HG03378 (cell line): ENCODE data around the gene SLIT1.
"Not testable (repeated sequence)": the region's sequence is repeated elsewhere in the genome, so short reads cannot be mapped to it uniquely, and the experiment has no call there.

Source experiments
- ATAC-seq: cut with Tn5 transposase; IDR thresholded peaks from one replicate; pipeline ENCODE4 v1.9.1; 2021; ENCODE audit warnings: mild to moderate bottlenecking, moderate library complexity; ENCODE audit not compliant: unreplicated experiment

SLIT1 gene

DNA sequence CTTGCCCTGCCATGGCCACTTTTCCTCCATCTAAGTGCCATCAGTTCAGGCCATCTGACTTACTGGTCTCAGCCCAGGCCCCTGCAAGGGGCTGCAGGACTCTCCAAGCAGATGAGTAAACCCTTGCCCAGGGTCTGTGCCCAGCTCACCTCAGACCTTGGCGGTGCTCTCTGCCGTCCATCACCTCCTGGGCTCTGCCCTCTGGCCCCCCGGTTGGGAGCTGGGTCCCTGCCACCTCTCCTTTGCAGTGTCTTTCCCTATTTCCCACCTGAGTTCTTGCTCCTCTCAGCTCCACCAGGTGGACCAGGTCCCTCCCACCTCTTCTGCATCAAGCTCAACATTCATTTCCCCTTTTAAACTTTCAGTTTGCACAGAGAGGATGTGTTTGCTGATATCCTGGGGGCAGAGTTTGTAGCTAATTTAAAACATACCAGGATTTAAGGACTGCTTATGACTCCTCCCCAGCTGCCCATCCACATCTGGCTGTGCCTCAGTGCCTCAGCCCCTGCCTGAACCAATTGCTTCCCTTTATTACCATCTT is 135.5 kb downstream of the SLIT1 start:
- ATAC-seq = no peak

DNA sequence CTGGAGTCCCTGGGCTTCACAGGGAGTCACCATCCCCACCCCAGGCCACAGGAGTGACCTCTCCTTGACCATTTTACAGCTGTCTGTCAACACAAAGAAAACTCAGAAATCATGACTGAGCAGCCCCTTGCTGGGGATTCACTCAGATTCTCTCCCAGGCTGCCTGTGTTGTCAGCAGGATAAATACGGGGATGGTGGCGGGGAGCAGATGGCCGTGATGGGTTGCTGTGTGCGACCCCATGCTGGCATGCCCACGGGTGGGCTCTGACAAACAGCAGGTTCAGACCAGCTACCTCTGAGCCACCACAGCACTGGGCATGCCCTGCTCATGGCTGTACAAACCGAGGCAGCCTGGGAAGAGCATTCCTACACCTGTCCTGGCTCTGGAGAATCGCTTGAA is 136.1 kb downstream of the SLIT1 start:
- no peak for ATAC-seq

DNA sequence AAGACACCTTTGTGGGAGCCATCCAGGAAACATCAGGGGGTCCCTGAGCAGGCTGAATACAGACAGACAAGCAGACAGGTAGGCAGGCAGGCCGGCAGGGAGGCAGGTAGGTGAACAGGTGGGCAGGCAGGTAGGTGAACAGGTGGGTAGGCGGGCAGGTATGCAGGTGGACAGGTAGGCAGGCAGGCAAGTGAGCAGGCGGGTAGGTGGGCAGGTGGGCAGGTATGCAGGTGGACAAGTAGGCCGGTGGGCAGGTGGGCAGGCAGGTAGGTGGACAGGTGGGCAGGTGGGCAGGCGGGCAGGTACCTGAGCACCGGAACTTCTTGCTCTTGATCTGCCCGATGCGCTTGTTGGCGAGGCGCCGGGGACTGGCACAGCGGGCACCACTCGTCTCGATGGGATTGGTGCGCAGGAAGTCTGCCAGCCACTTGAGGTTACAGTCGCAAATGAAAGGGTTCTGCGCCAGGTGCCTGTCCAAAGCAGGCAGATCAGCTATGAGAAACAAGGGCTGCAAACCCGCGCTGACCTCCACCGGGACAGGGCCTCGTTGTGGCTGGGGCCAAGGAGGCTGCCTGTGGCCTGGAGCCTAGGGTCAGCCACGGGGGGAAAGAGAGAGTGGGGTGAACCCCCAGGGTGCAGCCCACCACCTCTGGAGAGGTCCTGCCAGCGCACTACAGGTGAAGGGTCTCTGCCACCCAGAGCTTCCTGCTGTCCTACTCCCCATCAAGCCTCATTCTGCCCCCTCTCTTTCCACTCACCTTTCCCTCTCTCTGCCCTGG is 136.9 kb downstream of the SLIT1 start:
- ATAC-seq = no peak

DNA sequence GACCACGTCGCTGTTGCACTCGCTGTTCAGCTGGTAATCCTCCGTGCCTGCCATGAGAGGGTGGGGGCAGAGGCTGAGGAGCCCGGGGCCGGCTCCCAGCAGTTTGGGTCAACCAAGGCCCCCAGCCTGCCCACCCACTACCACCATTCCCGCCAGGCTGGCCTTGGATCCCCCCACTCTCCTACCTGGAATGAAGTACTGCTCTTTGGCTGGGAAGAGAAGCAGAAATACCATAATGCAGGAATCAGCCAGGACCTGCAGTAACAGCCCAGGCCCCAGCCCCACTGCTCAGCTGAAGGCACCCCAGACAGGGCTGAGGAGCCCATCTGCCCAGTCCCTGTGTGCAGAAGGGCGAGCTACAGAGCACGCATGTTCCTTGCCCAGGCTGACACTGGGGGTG is 138.0 kb downstream of the SLIT1 start:
- ATAC-seq = no peak

DNA sequence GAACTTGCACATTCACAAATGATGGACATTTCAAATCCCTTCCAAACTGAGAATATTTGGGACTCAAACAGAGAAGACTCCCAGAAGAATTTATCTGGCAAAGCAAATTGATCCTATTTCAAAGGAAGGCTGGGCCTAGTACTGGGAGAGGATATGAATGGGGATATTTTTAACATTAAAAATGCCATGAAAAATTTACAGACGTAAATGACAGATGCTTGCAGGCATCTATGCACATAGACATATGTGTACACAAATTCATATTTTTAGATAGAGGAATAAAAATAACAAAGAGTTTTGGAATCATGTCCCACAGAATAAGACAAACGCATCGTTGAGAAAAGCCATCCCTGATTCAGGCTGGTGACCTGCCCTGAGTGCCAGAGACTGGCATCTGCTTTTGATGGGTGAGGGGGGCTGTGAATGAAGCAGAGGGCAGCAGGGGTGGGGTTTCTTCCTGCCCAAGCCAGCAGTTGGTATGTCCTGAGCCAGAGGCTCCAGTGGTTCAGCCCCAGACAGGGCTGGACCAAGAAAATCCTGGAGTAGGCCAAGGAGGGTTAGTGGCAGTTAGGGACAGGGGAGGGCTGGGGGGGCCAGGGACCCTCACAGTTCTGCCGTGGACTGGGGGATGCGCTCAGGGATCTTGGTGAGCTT is 138.5 kb downstream of the SLIT1 start:
- no peak for ATAC-seq

DNA sequence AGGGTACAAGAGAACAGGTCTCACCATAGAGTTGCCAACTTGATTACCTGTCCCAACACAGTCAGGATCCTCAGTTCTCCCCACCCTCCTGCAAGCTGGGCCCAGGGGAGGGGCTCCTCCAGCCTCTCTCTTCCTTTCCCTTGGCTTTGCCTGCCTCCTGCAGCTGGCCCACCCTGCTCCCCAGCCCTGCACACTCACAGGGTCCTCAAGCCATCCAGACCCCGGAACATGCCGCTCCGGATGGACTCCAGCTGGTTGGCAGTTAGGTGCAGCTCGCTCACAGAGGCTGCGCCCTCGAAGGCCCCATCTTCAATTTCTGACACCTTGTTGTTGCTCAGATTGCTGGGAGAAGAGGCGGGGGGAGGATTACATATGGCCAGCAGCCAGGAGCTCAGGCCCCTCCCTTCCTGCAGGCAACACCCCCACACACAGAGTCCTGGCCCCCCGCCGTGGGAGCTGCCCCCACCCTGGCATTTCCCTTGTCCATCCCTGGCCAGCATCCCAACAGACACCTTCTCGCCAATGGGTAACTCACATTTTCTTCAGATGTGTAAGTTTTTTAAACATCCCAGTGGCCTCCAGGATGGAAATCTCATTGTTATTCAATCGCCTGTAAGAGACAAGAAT is 139.2 kb downstream of the SLIT1 start:
- no peak for ATAC-seq

DNA sequence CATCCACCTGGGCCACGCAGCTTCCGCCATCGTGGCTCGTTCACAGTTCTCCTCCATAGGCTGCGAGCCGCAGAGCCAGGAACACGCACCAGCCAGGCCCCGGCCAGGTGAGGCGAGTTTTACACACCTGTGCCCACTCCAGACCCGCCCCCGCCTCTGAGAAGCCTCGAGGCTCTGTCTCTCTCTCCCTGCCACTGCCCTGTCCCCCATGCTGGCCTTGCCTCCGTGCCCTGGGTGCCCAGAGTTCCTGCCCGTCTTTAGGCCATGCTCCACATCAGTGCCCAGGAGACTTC is 142.2 kb downstream of the SLIT1 start:
- ATAC-seq = no peak

DNA sequence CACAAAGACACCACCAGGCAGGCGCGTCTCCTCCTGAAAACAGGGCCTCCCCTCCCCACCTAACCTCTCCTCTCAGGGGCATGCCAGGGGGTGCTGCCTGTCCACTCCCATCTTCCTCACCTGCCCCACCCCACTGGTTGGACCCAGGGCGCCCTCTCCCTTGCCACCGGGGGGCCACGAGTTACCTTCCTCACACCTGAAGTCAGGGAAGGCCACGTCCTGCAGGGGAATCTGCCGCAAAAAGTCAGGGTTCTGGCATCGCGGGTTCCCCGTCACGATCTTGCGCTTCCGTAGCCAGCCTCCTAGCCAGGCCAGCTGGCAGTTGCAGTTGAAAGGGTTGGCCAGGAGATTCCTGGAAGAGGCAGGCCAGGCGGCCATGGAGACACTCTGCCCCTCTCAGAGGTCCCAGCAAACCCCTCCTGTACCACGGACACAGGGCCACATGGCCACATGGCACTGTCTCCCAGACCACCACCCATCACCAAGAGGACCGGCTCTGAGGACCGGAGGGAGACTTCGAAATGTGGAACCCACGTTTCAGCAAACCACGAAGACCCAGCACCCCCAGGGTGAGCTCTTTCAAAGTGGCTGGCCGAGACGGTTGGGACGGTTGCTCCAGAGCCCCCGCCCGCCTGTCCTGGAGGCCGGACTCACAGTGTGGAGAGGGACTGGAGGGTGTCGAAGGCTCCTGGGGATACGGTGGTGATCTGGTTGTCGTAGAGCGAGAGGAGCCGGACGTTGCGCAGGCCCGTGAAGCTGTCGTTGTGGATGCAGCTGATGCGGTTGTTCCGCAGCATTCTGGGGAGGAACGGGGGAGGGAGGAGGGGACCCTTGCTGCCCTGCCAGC is 142.8 kb downstream of the SLIT1 start:
- no peak for ATAC-seq

DNA sequence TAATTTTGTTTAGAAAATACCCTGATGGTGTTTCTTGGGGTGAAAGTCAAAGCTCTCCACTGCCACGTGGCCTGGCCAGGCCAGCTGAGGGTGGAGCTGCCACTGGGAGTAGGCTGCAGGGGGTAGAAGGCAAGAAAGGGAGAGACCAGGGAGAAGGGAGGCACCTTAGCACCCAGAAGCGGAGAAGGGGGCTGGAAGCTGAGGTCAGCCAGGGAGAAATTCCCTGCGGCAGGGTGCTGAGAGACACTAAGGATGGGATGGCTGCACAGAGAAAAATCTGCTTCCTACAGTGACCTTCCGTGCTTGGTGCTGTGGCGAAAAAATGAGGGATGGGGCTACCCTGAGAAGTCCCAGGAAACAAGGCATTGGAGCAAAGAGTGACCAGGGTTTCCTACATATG is 143.7 kb downstream of the SLIT1 start:
- no peak for ATAC-seq

DNA sequence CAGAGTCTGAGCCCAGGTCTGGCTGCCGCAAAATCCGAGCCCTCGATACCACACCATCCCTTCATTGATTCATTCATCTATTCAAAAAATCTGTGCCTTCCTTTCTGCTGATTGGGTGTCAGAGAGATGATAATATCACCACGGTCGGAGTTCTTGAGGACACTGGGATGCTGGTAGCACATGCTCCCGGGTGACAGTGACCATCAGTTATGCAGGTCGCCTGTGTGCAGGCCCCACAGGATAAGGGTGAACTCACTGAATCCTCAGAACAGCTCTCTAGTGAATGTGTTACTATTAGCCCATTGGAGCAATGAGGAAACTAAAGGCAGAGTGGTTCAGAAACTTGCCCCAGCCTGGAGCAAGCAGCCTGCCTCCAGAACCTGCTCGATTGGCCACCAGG is 145.1 kb downstream of the SLIT1 start:
- ATAC-seq = no peak

DNA sequence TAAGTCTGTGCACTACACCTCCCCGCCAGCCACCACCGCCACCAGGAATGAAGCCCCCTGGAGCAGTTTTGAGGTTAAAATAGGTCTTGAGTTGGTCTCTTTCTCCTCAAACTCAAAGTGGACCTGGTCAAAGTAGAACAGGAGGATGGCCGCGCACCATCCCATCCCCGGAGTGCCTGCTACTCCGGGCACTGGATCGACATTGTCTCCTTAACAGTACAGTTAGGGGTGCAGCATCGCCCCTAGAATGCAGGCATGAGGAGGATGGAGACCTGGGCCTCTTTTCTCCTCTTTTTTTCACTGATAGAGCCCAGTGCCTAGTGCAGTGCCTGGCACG is 145.5 kb downstream of the SLIT1 start:
- no peak for ATAC-seq

DNA sequence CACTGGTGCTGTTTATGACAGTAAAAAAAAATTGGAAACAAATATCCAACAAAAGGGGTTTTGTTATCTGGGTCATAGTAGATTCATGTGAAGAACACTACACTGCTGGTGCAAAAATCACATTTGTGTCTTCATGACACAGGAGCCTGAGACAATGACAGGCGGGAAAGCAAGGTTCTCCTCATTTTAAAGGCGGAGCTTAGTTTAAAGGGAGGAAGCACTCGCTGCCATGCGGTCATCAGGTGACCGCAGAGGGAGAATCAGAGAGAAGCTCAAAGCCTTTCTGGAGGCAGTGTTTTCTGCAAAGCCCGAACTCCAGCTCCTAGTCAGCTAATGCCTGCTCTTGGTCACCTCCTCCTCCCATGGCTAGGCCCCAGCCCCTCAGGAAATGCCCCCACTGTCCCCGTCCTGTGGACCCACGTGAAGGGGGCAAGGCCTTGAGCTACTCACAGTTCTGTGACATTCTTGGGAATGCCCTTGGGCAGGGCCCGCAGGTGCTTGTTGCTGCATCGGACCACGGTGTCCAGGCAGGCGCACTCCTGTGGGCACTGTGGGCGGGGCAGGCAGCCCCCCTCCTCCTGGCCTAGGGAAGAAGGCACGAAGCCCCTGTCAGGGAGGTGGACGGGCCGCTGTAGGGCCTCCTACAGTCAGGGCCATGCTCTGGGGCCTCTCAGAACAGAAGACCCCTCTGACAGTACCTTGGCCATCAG is 146.1 kb downstream of the SLIT1 start:
- no peak for ATAC-seq

DNA sequence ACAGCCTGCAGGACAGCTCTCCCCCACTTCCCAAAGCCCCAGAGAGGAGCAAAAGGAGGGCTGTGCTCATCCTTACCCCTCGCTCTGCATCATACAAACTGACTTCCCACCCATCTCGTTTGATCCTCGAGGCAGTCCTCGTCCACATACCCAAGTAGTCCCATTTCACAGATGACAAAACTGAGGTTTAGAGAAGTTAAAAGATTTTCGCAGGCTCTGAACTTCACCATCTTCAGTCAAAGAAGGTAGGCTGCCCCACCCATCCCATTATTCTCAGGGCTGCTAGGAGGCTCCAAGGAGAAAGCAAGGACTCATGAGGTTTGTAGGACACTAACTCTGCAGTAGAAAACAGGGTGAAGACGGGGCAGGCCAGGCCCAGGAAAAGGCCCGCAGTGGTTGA is 147.1 kb downstream of the SLIT1 start:
- no peak for ATAC-seq

DNA sequence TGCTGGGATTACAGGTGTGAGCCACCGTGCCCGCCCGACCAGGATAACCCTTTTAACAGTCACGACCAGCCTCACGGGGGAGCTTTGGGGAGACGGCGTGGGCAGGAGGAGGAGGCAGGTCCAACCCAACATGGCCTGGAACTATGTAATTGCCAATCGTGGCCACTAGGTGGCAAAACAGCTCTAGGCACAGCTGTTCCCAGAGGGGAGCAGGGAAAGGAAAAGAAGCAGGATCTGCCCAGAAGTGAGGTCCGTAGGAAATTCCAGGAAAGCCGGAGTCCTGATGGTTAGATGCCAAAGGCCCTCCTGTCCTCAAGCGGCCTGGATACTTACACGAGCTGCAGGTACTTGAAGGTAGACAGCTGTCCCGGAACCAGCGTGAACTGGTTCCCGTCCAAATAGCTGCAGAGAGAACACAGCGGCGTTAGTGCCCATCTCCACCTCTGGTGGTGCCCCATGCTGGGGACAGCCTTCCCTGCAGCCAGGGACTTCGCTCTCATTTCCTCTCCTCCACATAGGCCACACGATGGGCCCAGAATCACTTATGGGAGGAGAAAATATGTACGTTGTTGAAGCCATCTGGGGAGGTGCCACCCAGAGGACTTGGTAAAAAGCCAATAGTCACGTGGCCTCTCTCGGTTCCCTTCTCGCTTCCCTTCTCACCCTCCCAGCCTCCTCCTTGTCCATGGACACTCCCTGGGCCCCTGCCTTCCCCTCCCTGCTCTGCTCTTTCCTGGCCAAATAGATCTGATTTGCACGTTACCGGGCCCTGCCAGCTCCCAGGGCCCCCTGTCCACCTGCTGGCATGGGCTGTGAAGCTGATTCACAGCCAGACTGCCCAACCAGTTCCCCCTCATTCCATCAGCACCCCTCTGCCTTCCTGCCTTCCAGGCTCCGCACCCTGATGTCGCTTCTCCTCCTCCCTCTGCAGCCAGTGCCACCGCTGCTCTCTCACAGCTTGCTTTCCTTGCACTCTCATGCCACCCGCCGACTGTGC is 148.1 kb downstream of the SLIT1 start:
- ATAC-seq = no peak

DNA sequence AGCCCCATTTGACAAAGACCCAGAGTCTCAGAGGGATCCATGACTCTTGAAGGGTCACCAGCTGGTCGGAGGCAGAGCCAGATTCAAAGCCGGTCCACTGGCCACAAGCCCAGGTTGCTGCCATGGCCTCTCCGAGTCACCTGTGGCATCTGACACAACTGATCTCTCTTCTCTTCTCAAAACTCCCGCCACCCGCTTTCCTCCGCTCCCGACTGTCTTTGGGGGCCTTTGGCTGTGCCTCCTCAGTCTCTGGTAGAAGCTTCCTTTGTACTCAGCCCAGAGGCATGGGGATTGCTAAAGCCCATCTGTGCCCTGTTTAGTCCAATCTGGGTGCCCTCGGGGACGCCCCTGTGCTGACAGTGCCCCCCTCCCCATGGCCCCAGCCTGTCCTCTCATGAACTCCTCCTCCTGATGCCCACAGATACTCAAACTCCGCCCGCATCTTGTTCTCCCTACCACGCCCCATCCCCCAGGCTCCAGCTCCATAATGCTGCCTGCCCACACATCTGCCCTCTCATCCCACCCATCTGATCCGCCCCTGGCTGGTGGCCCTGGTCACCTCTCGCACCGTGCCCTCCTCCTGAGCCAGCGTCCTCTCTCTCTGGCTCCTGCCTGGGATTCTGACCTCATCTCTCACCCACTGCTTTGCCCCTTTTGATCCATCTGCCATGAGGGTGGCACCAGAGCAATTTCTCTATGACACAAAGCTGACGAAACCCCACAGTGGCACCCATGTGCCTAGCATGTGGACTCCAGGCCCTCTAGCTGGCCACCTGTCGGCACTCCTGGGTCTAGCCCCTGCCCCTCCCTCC is 150.6 kb downstream of the SLIT1 start:
- no peak for ATAC-seq

DNA sequence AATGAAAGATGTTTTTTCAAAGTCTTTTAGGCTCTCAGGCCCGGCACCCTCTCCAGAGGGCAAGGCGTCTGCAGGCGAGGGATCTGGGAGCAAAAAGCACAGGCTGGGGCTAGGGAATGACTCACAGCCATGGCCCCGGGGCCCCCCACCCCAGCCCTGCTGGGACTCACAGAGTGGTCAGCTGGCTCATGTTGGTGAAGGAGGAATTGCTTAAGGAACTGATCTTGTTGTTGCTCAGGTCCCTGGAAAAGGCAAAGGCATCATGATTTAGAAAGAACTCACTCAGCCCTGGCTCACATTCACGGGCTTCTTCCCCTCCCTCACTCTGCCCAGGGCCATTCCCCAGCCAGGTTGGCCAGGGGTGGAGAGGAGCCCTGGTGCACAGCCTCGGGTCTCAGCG is 151.5 kb downstream of the SLIT1 start:
- ATAC-seq = no peak

DNA sequence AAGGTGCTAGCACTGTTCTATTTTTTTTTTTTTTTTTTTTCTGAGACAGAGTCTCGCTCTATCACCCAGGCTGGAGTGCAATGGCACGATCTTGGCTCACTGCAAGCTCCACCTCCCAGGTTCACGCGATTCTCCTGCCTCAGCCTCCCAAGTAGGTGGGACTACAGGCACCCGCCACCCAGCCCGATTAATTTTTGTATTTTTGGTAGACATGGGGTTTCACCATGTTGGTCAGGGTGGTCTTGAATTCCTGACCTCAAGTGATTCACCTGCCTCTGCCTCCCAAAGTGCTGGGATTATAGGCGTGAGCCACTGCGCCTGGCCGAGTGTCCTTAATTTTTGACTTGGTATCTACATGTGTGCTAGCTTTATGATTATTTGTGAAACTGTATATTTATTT is 151.9 kb downstream of the SLIT1 start:
- not testable (repeated sequence) for ATAC-seq

DNA sequence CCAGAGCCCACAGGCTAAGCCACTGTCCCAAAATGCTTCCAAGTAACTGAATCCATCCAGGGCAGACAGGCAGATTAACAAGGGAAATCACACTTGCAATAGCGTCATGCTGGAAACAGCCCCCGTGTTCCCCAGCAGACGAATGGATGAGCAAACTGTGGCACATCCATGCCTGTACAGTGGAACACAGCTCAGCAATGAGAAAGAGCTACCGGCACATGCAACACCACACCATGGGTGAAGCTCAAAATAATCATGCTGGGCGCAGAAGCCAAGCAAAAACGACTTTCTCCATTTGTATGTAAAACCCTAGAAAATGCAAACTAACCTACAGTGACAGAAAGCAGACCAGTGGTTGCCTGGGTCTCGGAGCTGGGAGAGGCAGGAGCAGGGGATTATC is 153.1 kb downstream of the SLIT1 start:
- no peak for ATAC-seq

DNA sequence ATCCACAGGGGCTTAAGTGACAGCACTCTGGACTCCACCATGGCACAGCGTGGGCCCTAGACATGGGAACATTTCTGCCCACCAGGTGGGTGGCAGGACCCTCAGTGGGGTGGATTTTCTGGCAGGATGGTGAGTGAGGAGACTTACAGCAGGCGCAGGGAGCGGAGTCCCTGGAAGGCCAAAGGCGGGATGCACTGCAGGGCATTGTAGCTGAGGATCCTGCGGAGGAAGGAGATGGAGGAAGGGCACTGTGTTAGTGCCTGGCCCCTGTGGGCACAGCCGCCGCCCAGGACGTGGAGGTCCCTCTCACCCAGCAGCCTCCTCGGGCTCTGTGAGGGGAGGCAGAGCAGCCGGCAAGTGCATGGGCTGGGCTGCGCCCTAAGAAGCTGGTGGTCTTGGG is 154.3 kb downstream of the SLIT1 start:
- ATAC-seq = no peak
